Hepatocyte (in vitro differentiated cells): ENCODE results near the gene GH2.
"Not testable (repeated sequence)": the region's sequence is repeated elsewhere in the genome, so short reads cannot be mapped to it uniquely, and the experiment has no call there.

Experiments used
- EZH2 ChIP-seq: fragments of 200-600 bp; sonication (generic); IDR thresholded peaks from 2 replicates; pipeline ENCODE4 v1.6.1; 2016; ENCODE audit warnings: antibody characterized with exemption, mild to moderate bottlenecking, borderline replicate concordance
- EZH2phosphoT487 ChIP-seq: fragments of 200-600 bp; sonication (generic); IDR thresholded peaks from one replicate; pipeline ENCODE4 v1.6.1; 2018; ENCODE audit warnings: antibody characterized with exemption, mild to moderate bottlenecking, low read depth, moderate library complexity; ENCODE audit not compliant: unreplicated experiment, severe bottlenecking
- TF ChIP-seq, protein P1 (sequence below): fragments of 200-600 bp; sonication (generic); IDR thresholded peaks from 2 replicates; pipeline ENCODE4 v1.5.1; 2016; ENCODE audit warnings: antibody characterized with exemption, mild to moderate bottlenecking; ENCODE audit not compliant: poor library complexity

GRCh38 chr17:63920050-63920449 lies 38.3 kb upstream of the GH2 start:
- not testable (repeated sequence) for TF ChIP-seq EZH2, EZH2phosphoT487
- TF ChIP-seq, protein P1, sequence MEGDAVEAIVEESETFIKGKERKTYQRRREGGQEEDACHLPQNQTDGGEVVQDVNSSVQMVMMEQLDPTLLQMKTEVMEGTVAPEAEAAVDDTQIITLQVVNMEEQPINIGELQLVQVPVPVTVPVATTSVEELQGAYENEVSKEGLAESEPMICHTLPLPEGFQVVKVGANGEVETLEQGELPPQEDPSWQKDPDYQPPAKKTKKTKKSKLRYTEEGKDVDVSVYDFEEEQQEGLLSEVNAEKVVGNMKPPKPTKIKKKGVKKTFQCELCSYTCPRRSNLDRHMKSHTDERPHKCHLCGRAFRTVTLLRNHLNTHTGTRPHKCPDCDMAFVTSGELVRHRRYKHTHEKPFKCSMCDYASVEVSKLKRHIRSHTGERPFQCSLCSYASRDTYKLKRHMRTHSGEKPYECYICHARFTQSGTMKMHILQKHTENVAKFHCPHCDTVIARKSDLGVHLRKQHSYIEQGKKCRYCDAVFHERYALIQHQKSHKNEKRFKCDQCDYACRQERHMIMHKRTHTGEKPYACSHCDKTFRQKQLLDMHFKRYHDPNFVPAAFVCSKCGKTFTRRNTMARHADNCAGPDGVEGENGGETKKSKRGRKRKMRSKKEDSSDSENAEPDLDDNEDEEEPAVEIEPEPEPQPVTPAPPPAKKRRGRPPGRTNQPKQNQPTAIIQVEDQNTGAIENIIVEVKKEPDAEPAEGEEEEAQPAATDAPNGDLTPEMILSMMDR = not testable (repeated sequence)
